DMS53 treated with DMSO at 0.1 percent for 48 hours (cell line): Measurements from ENCODE around the gene PCSK6.

Experiments used
- DNase-seq: peaks from one replicate; lab custom pipeline; 2025; ENCODE audit not compliant: unreplicated experiment; lab: John Stamatoyannopoulos, UW

PCSK6 gene

GRCh38 chr15:101489599-101490407 lies at the start of gene PCSK6:
Gene PCSK6, minus strand, starts transcription at chr15:101489707. Its CDS starts 37 bp downstream, at chr15:101489670.
- no peak for DNase-seq

GRCh38 chr15:101538996-101539395 lies 49.5 kb upstream of the PCSK6 start:
- DNase-seq: no peak

GRCh38 chr15:101538177-101538576 lies 48.7 kb upstream of the PCSK6 start:
- no peak for DNase-seq

GRCh38 chr15:101537483-101538080 lies 48.1 kb upstream of the PCSK6 start:
- DNase-seq: no peak

GRCh38 chr15:101536875-101537405 lies 47.4 kb upstream of the PCSK6 start:
- DNase-seq: no peak

- DNase-seq: no peak
Observed at GRCh38 chr15:101536166-101536874, 46.8 kb upstream of the PCSK6 start.

GRCh38 chr15:101535170-101535902 lies 45.8 kb upstream of the PCSK6 start:
- no peak for DNase-seq

GRCh38 chr15:101534376-101534970 lies 45.0 kb upstream of the PCSK6 start:
- DNase-seq: no peak

- no peak for DNase-seq
Observed at GRCh38 chr15:101533371-101534140, 44.0 kb upstream of the PCSK6 start.

GRCh38 chr15:101532865-101533264 lies 43.4 kb upstream of the PCSK6 start:
- no peak for DNase-seq

GRCh38 chr15:101531170-101531569 lies 41.7 kb upstream of the PCSK6 start:
- no peak for DNase-seq

- DNase-seq: no peak
Observed at GRCh38 chr15:101530224-101530958, 40.9 kb upstream of the PCSK6 start.

GRCh38 chr15:101528917-101529299 lies 39.4 kb upstream of the PCSK6 start:
- DNase-seq: peak; percentile 26

GRCh38 chr15:101528108-101528916 lies 38.8 kb upstream of the PCSK6 start:
- DNase-seq: peak; percentile 65

GRCh38 chr15:101526890-101527289 lies 37.4 kb upstream of the PCSK6 start:
- no peak for DNase-seq

GRCh38 chr15:101526442-101526841 lies 36.9 kb upstream of the PCSK6 start:
- DNase-seq: no peak

- no peak for DNase-seq
Observed at GRCh38 chr15:101526021-101526420, 36.5 kb upstream of the PCSK6 start.

GRCh38 chr15:101525087-101525669 lies 35.7 kb upstream of the PCSK6 start:
- no peak for DNase-seq
